ENCODE measurements around the gene OSBPL6. TPM values are rescaled to one million over a fixed set of nuclear protein-coding genes. Genes with fewer than 3 reads are reported as not detected.
A peak's percentile ranks its signal among the peaks of the same experiment; 100 is the strongest.

Gene OSBPL6
- total and polyA plus RNA-seq, 3 donors from 2014 or later, result 1.7 to 3.8 (median 2.6) TPM

GRCh38 chr2:178304333-178304732, 110.0 kb downstream of the OSBPL6 start:
- Histone ChIP-seq H3K36me3 (ENCODE audit: low read depth, missing control alignments) (no peaks in the 10 kb centered on the region), H3K27me3 (no peaks in the 10 kb centered on the region), H3K4me3 (no peak overlapping the region), H3K27ac (no peak overlapping the region), H3K4me1 (no peaks in the 10 kb centered on the region), H3K9me3 (no peaks in the 10 kb centered on the region)
- intact Hi-C loops (cut with DNase I; ENCODE audit: low total_unique reads), result no loop called here
- WGBS, 2 donors, result 84 to 87% methylated on average over 3 of the region's 3 CpGs
- DNase-seq, result no peak
- no peak for TF ChIP-seq POLR2A (IDR thresholded peaks at IDR 0.05)
- TF ChIP-seq CTCF (IDR thresholded peaks at IDR 0.05), result no peak

GRCh38 chr2:178306352-178307073, 112.2 kb downstream of the OSBPL6 start:
- WGBS, 2 donors, result 51 to 67% methylated on average over 8 of the region's 8 CpGs
- no peak overlapping the region for H3K27ac ChIP-seq
- TF ChIP-seq POLR2A (IDR thresholded peaks at IDR 0.05), result no peak
- TF ChIP-seq CTCF (IDR thresholded peaks at IDR 0.05), result peak in 2 of 3 experiments; percentile 12 to 48
- no peak overlapping the region for H3K4me3 ChIP-seq
- no peaks in the 10 kb centered on the region for H3K9me3 ChIP-seq
- intact Hi-C loops (cut with DNase I; ENCODE audit: low total_unique reads), result no loop called here
- DNase-seq, result peak; percentile 77
- no peaks in the 10 kb centered on the region for H3K27me3 ChIP-seq
- no peaks in the 10 kb centered on the region for H3K36me3 ChIP-seq (ENCODE audit: low read depth, missing control alignments)
- no peaks in the 10 kb centered on the region for H3K4me1 ChIP-seq

- no peak overlapping the region for H3K27ac ChIP-seq
These were observed 113.3 kb downstream of the OSBPL6 start for GRCh38 chr2:178307650-178308049.

GRCh38 chr2:178309541-178309940, 115.2 kb downstream of the OSBPL6 start:
- intact Hi-C loops (cut with DNase I; ENCODE audit: low total_unique reads), result no loop called here
- H3K4me1 ChIP-seq, result no peaks in the 10 kb centered on the region
- TF ChIP-seq CTCF (IDR thresholded peaks at IDR 0.05), result no peak
- TF ChIP-seq POLR2A (IDR thresholded peaks at IDR 0.05), result no peak

More at GRCh38 chr2:178307650-178308049, 113.3 kb downstream of the OSBPL6 start:
- TF ChIP-seq POLR2A (IDR thresholded peaks at IDR 0.05) (no peak), CTCF (IDR thresholded peaks at IDR 0.05) (no peak)
- no peaks in the 10 kb centered on the region for H3K9me3 ChIP-seq
- 73 to 78% methylated on average over 7 of the region's 7 CpGs for WGBS, 2 donors
- no peak for DNase-seq
- intact Hi-C loops (cut with DNase I; ENCODE audit: low total_unique reads), result no loop called here
- no peaks in the 10 kb centered on the region for H3K36me3 ChIP-seq (ENCODE audit: low read depth, missing control alignments)
- H3K4me1 ChIP-seq, result no peaks in the 10 kb centered on the region
- no peak overlapping the region for H3K4me3 ChIP-seq
- H3K27me3 ChIP-seq, result no peaks in the 10 kb centered on the region

GRCh38 chr2:178315078-178315477, 120.8 kb downstream of the OSBPL6 start:
- H3K27me3 ChIP-seq, result no peaks in the 10 kb centered on the region
- 94 to 95% methylated on average over 4 of the region's 4 CpGs for WGBS, 2 donors
- intact Hi-C loops (cut with DNase I; ENCODE audit: low total_unique reads), result no loop called here
- DNase-seq, result no peak
- no peaks in the 10 kb centered on the region for H3K36me3 ChIP-seq (ENCODE audit: low read depth, missing control alignments)
- no peaks in the 10 kb centered on the region for H3K9me3 ChIP-seq
- no peak overlapping the region for H3K27ac ChIP-seq
- H3K4me3 ChIP-seq, result no peak overlapping the region
- TF ChIP-seq CTCF (IDR thresholded peaks at IDR 0.05) (no peak), POLR2A (IDR thresholded peaks at IDR 0.05) (no peak)
- H3K4me1 ChIP-seq, result no peaks in the 10 kb centered on the region

More at GRCh38 chr2:178309541-178309940, 115.2 kb downstream of the OSBPL6 start:
- WGBS, 2 donors, result 76 to 91% methylated on average over 2 of the region's 2 CpGs
- no peak for DNase-seq
- Histone ChIP-seq H3K4me3 (no peak overlapping the region), H3K27me3 (no peaks in the 10 kb centered on the region), H3K27ac (no peak overlapping the region), H3K36me3 (ENCODE audit: low read depth, missing control alignments) (no peaks in the 10 kb centered on the region), H3K9me3 (no peaks in the 10 kb centered on the region)
